CD4-positive, alpha-beta memory T cell (primary cell): Measurements from ENCODE around the gene MTA2. TPM values are rescaled to one million over a fixed set of nuclear protein-coding genes. Genes with fewer than 3 reads are reported as not detected.
"Not testable (repeated sequence)": the region's sequence is repeated elsewhere in the genome, so short reads cannot be mapped to it uniquely, and the experiment has no call there.

Experiments
- CTCF ChIA-PET: fragments of 350-600 bp; sonication (Branson Sonifier 250); formaldehyde crosslinking; loops from one replicate; lab custom pipeline; 2021; ENCODE audit warnings: inconsistent platforms; ENCODE audit not compliant: partially characterized antibody; lab: Charles Lee
- POLR2A ChIA-PET: fragments of 350-600 bp; sonication (Branson Sonifier 250); formaldehyde crosslinking; loops from one replicate; lab custom pipeline; 2021; ENCODE audit not compliant: partially characterized antibody; lab: Charles Lee
- DNase-seq, 5 donors: peaks; one replicate each; pipeline versions ENCODE4 v3.0.0 to v3.0.0-alpha.2; 2020 to 2022; ENCODE audit warnings: mixed read lengths in 1 of 5
- H3K27ac ChIP-seq: one replicate; pipeline ENCODE4 v1.7.0; 2013; ENCODE audit warnings: low read depth, low read length
- H3K27me3 ChIP-seq: 2 replicates; pipeline ENCODE4 v1.7.0; 2013; ENCODE audit warnings: mild to moderate bottlenecking, low read length, moderate library complexity; ENCODE audit not compliant: insufficient read depth
- H3K36me3 ChIP-seq: 2 replicates; pipeline ENCODE4 v1.7.0; 2013; ENCODE audit warnings: mild to moderate bottlenecking, low read length, moderate library complexity; ENCODE audit not compliant: insufficient read depth
- H3K4me1 ChIP-seq: 2 replicates; pipeline ENCODE4 v1.7.0; 2013; ENCODE audit warnings: mild to moderate bottlenecking, low read length, moderate library complexity; ENCODE audit not compliant: insufficient read depth
- H3K4me3 ChIP-seq, 2 donors: one replicate each; pipeline ENCODE4 v1.7.0; 2013; ENCODE audit warnings: low read length in 2 of 2, mild to moderate bottlenecking in 1 of 2
- H3K9me3 ChIP-seq, 2 donors: one replicate each; pipeline ENCODE4 v1.7.0; 2013; ENCODE audit warnings: low read length in 2 of 2, control low read depth in 1 of 2; ENCODE audit not compliant: control insufficient read depth in 1 of 2
- H3K27ac Mint-ChIP-seq, 7 donors: one replicate each; pipeline ENCODE4 v1.8.0; 2020 to 2021; ENCODE audit warnings: mixed read lengths in 7 of 7, mild to moderate bottlenecking in 6 of 7, inconsistent platforms in 3 of 7, moderate library complexity in 3 of 7
- H3K27me3 Mint-ChIP-seq, 2 donors: one replicate each; pipeline ENCODE4 v1.8.0; 2020 to 2021; ENCODE audit warnings: mixed read lengths in 2 of 2
- H3K36me3 Mint-ChIP-seq, 2 donors: one replicate each; pipeline ENCODE4 v1.8.0; 2020 to 2021; ENCODE audit warnings: mixed read lengths in 2 of 2, inconsistent platforms in 1 of 2, mild to moderate bottlenecking in 1 of 2
- H3K4me1 Mint-ChIP-seq, 4 donors: one replicate each; pipeline ENCODE4 v1.8.0; 2020 to 2021; ENCODE audit warnings: mixed read lengths in 4 of 4, mild to moderate bottlenecking in 1 of 4
- H3K4me3 Mint-ChIP-seq, 8 donors: one replicate each; pipeline ENCODE4 v1.8.0; 2020 to 2021; ENCODE audit warnings: mixed read lengths in 8 of 8, mild to moderate bottlenecking in 7 of 8, moderate library complexity in 6 of 8, inconsistent platforms in 3 of 8
- H3K9me3 Mint-ChIP-seq, 8 donors: one replicate each; pipeline ENCODE4 v1.8.0; 2020 to 2021; ENCODE audit warnings: mixed read lengths in 8 of 8, mild to moderate bottlenecking in 5 of 8, inconsistent platforms in 3 of 8, moderate library complexity in 1 of 8
- intact Hi-C: fragments of 100-400 bp; cut with micrococcal nuclease; formaldehyde crosslinking; loops from one replicate; pipeline ENCODE4 v1.15.1; 2023
- polyA plus RNA-seq, 2 donors: library from polyadenylated mRNA; unstranded; fragments of 300-500 nt; fragmentation: Illumina TruSeq; gene quantifications; one replicate each; pipeline ENCODE4 v1.2.3, GENCODE V29; 2021
- total RNA-seq, 2 experiments: library from RNA; stranded (reverse); gene quantifications; one replicate each; pipeline ENCODE4 v1.2.3, GENCODE V29; 2021

Gene MTA2
- total and polyA plus RNA-seq, 4 experiments from 2014 or later = 16.6 to 210 (median 122) TPM

GRCh38 chr11:62588966-62589637, 12.6 kb downstream of the MTA2 start:
- Mint-ChIP-seq H3K27me3 (no peaks in the 10 kb centered on the region), H3K36me3 (peaks cover 11 to 40% of the 10 kb centered on the region in 2 donors), H3K4me3 (peak overlapping the region in 3 of 8 donors; percentile 9 to 49 (median 48)), H3K9me3 (peaks cover 0 to 8% (median 0%) of the 10 kb centered on the region in 8 donors), H3K4me1 (peaks cover 23 to 49% (median 35%) of the 10 kb centered on the region in 4 donors), H3K27ac (peak overlapping the region in 5 of 7 donors; percentile 15 to 87 (median 60))
- H3K4me1 ChIP-seq = peaks cover 41% of the 10 kb centered on the region
- H3K27ac ChIP-seq = no peak overlapping the region
- H3K9me3 ChIP-seq = no peaks in the 10 kb centered on the region
- no peaks in the 10 kb centered on the region for H3K27me3 ChIP-seq
- no peak overlapping the region for H3K4me3 ChIP-seq
- ChIA-PET CTCF (interaction anchor here (0.6 to 1.5 kb wide), 6 partner anchors 8 to 194 kb away, joined by 3 to 7 read pairs (median 4); partner anchors contain the start of gene EEF1G), POLR2A (interaction anchor here (1.0 to 4.3 kb wide), 8 partner anchors 10 to 251 kb away, joined by 3 to 99 read pairs (median 5); partner anchors contain the start of genes BSCL2, C11orf98, CSKMT and EEF1G)
- intact Hi-C loops = no loop called here
- peaks cover 30% of the 10 kb centered on the region for H3K36me3 ChIP-seq
- no peak for DNase-seq

- H3K27me3 Mint-ChIP-seq, H3K9me3 Mint-ChIP-seq, H3K27ac ChIP-seq, H3K4me3 Mint-ChIP-seq, H3K4me3 ChIP-seq, intact Hi-C loops, H3K27me3 ChIP-seq, H3K9me3 ChIP-seq, DNase-seq: not testable (repeated sequence)
- peak overlapping the region in 1 of 7 donors; percentile 24 for H3K27ac Mint-ChIP-seq
- Histone ChIP-seq H3K36me3 (peaks cover 44% of the 10 kb centered on the region), H3K4me1 (peaks cover 12% of the 10 kb centered on the region)
- ChIA-PET POLR2A (interaction anchor here (1.2 kb wide), 1 partner anchor 80 kb away, joined by 3 read pairs; the partner anchor contains the start of genes C11orf98 and CSKMT), CTCF (interaction anchor here (1.4 kb wide), 1 partner anchor 109 kb away, joined by 4 read pairs; no protein-coding TSS in a partner anchor)
- H3K4me1 Mint-ChIP-seq = peaks cover 8 to 19% (median 14%) of the 10 kb centered on the region in 4 donors
- H3K36me3 Mint-ChIP-seq = peaks cover 11 to 28% of the 10 kb centered on the region in 2 donors
Observed at GRCh38 chr11:62585356-62585755, 16.3 kb downstream of the MTA2 start.

GRCh38 chr11:62581735-62582134, 19.9 kb downstream of the MTA2 start:
- H3K4me1 Mint-ChIP-seq, H3K27ac Mint-ChIP-seq, H3K4me1 ChIP-seq, H3K9me3 ChIP-seq, H3K27ac ChIP-seq, H3K9me3 Mint-ChIP-seq, H3K4me3 ChIP-seq, intact Hi-C loops, DNase-seq, H3K27me3 Mint-ChIP-seq, H3K27me3 ChIP-seq, H3K4me3 Mint-ChIP-seq: not testable (repeated sequence)
- CTCF ChIA-PET = interaction anchor here (1.2 to 1.4 kb wide), 3 partner anchors 10 to 242 kb away, joined by 3 to 4 read pairs (median 4); no protein-coding TSS in a partner anchor
- POLR2A ChIA-PET = interaction anchor here (2.1 kb wide), 1 partner anchor 10 kb away, joined by 9 read pairs; the partner anchor contains the start of gene TUT1
- H3K36me3 ChIP-seq = peaks cover 41% of the 10 kb centered on the region
- H3K36me3 Mint-ChIP-seq = peaks cover 14 to 29% of the 10 kb centered on the region in 2 donors

GRCh38 chr11:62580959-62581715, 20.5 kb downstream of the MTA2 start:
- no peaks in the 10 kb centered on the region for H3K27me3 ChIP-seq
- POLR2A ChIA-PET = no interaction called here
- no peak for DNase-seq
- Mint-ChIP-seq H3K9me3 (no peaks in the 10 kb centered on the region), H3K27ac (peak overlapping the region in 2 of 7 donors; percentile 57 to 60), H3K4me3 (no peak overlapping the region), H3K27me3 (no peaks in the 10 kb centered on the region), H3K4me1 (peaks cover 0 to 7% (median 6%) of the 10 kb centered on the region in 4 donors), H3K36me3 (peaks cover 18 to 31% of the 10 kb centered on the region in 2 donors)
- CTCF ChIA-PET = interaction anchor here (0.6 to 1.4 kb wide), 3 partner anchors 8 to 29 kb away, joined by 3 to 4 read pairs (median 3); no protein-coding TSS in a partner anchor
- intact Hi-C loops = no loop called here
- no peaks in the 10 kb centered on the region for H3K9me3 ChIP-seq
- peaks cover 45% of the 10 kb centered on the region for H3K36me3 ChIP-seq
- no peak overlapping the region for H3K4me3 ChIP-seq
- no peak overlapping the region for H3K27ac ChIP-seq
- H3K4me1 ChIP-seq = no peaks in the 10 kb centered on the region

- Histone ChIP-seq H3K27ac (no peak overlapping the region), H3K36me3 (peaks cover 40% of the 10 kb centered on the region), H3K4me3 (no peak overlapping the region), H3K27me3 (no peaks in the 10 kb centered on the region), H3K9me3 (no peaks in the 10 kb centered on the region), H3K4me1 (peaks cover 11% of the 10 kb centered on the region)
- peaks cover 18 to 38% of the 10 kb centered on the region in 2 donors for H3K36me3 Mint-ChIP-seq
- ChIA-PET CTCF (interaction anchor here (1.2 to 1.6 kb wide), 3 partner anchors 12 to 155 kb away, joined by 3 to 6 read pairs (median 3); partner anchors contain the start of gene TUT1), POLR2A (interaction anchor here (1.0 to 3.2 kb wide), 3 partner anchors 12 to 130 kb away, joined by 3 to 15 read pairs (median 6); partner anchors contain the start of genes C11orf98, CSKMT and TUT1)
- peaks cover 9 to 19% (median 13%) of the 10 kb centered on the region in 4 donors for H3K4me1 Mint-ChIP-seq
- H3K27me3 Mint-ChIP-seq = no peaks in the 10 kb centered on the region
- H3K27ac Mint-ChIP-seq = no peak overlapping the region
- no peaks in the 10 kb centered on the region for H3K9me3 Mint-ChIP-seq
- DNase-seq = no peak
- no peak overlapping the region for H3K4me3 Mint-ChIP-seq
- intact Hi-C loops = no loop called here
Observed at GRCh38 chr11:62579252-62579651, 22.4 kb downstream of the MTA2 start.

- POLR2A ChIA-PET = interaction anchor here (1.0 to 3.2 kb wide), 3 partner anchors 13 to 130 kb away, joined by 3 to 15 read pairs (median 6); partner anchors contain the start of genes C11orf98, CSKMT and TUT1
- H3K36me3 Mint-ChIP-seq = peaks cover 18 to 41% of the 10 kb centered on the region in 2 donors
Observed at GRCh38 chr11:62578541-62578940, 23.1 kb downstream of the MTA2 start.

More at GRCh38 chr11:62578541-62578940, 23.1 kb downstream of the MTA2 start:
- H3K27ac ChIP-seq = no peak overlapping the region
- Mint-ChIP-seq H3K27ac (peak overlapping the region in 1 of 7 donors; percentile 53), H3K4me3 (no peak overlapping the region), H3K9me3 (no peaks in the 10 kb centered on the region), H3K27me3 (no peaks in the 10 kb centered on the region), H3K4me1 (peaks cover 12 to 22% (median 15%) of the 10 kb centered on the region in 4 donors)
- no peak overlapping the region for H3K4me3 ChIP-seq
- DNase-seq = no peak
- no peaks in the 10 kb centered on the region for H3K27me3 ChIP-seq
- H3K36me3 ChIP-seq = peaks cover 38% of the 10 kb centered on the region
- peaks cover 12% of the 10 kb centered on the region for H3K4me1 ChIP-seq
- CTCF ChIA-PET = interaction anchor here (1.2 to 1.6 kb wide), 4 partner anchors 13 to 191 kb away, joined by 3 to 6 read pairs (median 4); partner anchors contain the start of gene TUT1
- H3K9me3 ChIP-seq = no peaks in the 10 kb centered on the region
- intact Hi-C loops = no loop called here
